ENCODE results near the gene TRAF3IP3.

Gene TRAF3IP3

DNA sequence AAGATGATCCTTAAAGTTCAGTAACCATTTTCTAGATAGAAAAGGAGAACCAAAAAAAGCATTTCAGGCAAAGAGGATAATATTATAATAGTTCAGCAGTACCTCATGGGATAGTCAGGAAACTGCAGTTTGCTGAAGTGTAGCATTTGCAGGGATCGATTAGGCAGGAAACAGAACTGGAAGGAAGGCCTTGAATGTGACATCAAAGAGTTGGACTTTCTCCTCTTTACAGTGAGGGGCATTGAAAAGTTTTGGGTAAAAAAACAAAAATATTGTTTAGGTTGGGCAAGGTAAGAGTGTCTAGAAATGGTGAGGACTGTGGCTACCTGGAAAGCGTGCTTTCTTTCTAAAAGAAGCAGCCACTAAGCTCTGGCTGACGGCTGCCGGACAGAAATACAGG lies 58.0 kb downstream of the TRAF3IP3 start:
- TF ChIP-seq, protein P1, sequence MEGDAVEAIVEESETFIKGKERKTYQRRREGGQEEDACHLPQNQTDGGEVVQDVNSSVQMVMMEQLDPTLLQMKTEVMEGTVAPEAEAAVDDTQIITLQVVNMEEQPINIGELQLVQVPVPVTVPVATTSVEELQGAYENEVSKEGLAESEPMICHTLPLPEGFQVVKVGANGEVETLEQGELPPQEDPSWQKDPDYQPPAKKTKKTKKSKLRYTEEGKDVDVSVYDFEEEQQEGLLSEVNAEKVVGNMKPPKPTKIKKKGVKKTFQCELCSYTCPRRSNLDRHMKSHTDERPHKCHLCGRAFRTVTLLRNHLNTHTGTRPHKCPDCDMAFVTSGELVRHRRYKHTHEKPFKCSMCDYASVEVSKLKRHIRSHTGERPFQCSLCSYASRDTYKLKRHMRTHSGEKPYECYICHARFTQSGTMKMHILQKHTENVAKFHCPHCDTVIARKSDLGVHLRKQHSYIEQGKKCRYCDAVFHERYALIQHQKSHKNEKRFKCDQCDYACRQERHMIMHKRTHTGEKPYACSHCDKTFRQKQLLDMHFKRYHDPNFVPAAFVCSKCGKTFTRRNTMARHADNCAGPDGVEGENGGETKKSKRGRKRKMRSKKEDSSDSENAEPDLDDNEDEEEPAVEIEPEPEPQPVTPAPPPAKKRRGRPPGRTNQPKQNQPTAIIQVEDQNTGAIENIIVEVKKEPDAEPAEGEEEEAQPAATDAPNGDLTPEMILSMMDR (IDR thresholded peaks at IDR 0.05; ENCODE audit: borderline replicate concordance, insufficient read depth, low read depth, low read length), result no peak

DNA sequence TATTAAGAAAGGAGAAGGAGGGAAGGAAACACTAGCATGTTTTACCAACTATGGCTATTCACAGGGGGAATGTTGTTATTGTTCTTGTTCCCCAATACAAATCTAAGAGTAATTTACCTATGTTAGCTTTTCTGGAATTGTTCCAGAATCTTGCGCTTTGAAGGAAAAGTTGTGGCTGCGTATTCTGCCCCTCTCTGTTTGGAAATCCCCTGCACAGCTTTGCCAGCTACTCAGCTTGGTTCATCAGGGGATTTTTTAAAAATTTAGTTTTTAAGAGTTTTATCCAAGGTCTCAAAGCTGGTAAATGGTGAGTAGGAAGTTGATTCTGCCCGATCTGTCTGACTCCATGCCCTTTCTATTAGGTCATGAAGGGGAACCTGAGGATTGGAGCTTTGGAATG lies 59.6 kb downstream of the TRAF3IP3 start:
- H3K4me3 ChIP-seq (ENCODE audit: low read depth, low read length), result no peak overlapping the region
- TF ChIP-seq, protein P1 (IDR thresholded peaks at IDR 0.05; ENCODE audit: borderline replicate concordance, insufficient read depth, low read depth, low read length), result no peak

More for the DNA sequence above, 58.0 kb downstream of the TRAF3IP3 start:
- H3K4me3 ChIP-seq (ENCODE audit: low read depth, low read length), result no peak overlapping the region

DNA sequence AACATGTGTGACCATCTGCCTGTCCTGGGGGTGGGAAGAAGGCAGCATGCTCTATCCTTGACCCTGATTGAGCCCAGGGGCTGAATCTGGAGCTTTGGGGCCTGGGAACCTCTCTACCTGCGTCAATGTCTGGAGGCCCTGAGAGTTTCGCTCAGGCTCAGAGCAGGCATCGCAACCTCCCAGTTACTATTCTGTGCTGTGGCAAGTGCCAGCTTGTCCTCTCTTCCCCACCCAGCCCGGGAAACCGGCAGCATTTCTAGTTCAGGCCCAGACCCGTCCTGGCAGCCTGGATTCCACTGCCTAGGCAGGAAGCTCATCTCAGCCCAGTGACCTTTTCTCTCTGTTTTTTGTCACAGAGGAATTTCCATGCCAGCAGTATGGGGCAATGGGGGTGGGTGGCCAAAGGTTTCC lies 60.1 kb downstream of the TRAF3IP3 start:
- no peak overlapping the region for H3K4me3 ChIP-seq (ENCODE audit: low read depth, low read length)
- TF ChIP-seq, protein P1 (IDR thresholded peaks at IDR 0.05; ENCODE audit: borderline replicate concordance, insufficient read depth, low read depth, low read length), result no peak

DNA sequence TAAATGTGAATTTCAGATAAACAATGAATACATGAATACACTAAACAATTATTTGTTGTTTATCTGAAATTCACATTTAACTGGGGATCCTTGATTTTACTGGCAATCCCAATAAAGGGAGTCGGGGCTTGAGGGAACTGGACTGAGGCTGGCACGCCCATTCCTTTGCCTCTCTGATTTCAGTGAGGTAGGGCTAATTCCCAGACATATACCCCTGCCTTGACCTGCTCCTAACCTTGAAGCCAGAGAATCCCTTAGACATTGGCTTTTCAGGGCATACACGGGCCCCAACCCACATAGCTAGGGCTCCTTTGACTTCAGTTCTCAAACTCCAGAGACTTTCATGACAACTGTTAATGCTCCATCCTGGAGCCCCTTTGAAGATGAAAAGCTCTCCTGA lies 61.1 kb downstream of the TRAF3IP3 start:
- TF ChIP-seq, protein P1 (IDR thresholded peaks at IDR 0.05; ENCODE audit: borderline replicate concordance, insufficient read depth, low read depth, low read length), result no peak
- no peak overlapping the region for H3K4me3 ChIP-seq (ENCODE audit: low read depth, low read length)

DNA sequence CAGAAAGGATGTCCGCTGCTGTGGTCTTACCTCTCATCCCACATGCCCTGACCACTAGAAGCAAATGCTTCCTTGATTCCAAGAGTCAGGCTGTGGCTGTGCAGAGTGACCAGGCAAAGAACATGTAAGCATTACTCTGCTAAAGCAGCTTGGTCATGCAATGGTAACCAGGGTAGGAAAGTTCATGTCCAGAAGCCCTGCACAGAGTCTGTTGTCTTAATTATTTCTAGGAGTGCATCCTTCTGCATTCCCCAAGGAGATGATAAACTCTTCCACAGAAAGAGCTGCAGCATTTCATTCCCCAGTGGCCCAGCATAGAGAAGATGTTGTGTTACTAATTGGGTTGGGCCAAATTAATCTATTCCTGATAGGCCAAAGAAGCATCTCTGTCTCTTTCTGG lies 61.8 kb downstream of the TRAF3IP3 start:
- no peak overlapping the region for H3K4me3 ChIP-seq (ENCODE audit: low read depth, low read length)
- TF ChIP-seq, protein P1 (IDR thresholded peaks at IDR 0.05; ENCODE audit: borderline replicate concordance, insufficient read depth, low read depth, low read length), result no peak

DNA sequence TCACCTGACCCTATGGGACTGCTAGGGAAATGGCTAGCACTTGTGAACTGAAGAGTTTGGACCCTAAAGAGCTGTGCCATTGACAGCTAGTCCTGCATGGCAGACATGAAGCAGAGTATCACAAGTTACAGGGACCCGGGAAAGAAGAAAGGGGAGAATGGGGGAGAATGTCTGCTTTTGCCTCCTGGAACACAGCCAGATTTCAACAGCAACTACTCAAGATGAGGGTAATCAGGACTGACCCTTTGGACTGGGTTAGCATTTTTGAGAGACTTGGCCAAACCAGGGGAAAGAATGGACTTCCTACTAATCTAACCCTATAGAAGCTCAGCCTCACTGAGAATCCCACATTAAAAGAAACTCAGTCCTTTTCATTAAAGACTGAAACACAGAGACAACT lies 63.2 kb downstream of the TRAF3IP3 start:
- TF ChIP-seq, protein P1 (IDR thresholded peaks at IDR 0.05; ENCODE audit: borderline replicate concordance, insufficient read depth, low read depth, low read length), result no peak
- no peak overlapping the region for H3K4me3 ChIP-seq (ENCODE audit: low read depth, low read length)

DNA sequence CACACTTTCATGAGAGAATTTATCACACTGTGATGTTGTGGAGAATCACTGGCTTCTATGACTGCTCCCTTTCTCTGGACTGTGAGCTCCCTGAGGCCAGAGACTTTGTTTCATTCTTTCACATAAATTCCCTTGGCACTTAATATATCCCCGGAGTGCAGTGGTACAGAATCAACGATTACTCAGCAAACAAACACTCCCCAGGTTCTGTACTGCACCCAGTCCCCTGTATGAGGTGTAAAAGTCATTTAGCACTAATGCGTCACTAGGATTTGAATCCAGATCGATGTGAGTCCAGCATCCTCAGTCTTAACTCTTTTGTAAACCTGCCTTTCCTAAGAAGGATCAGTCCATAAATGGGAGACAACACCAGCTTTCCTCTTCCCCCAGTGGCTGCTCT lies 65.1 kb downstream of the TRAF3IP3 start:
- TF ChIP-seq, protein P1 (IDR thresholded peaks at IDR 0.05; ENCODE audit: borderline replicate concordance, insufficient read depth, low read depth, low read length), result no peak
- no peak overlapping the region for H3K4me3 ChIP-seq (ENCODE audit: low read depth, low read length)
